Endothelial cell of umbilical vein (primary cell): ENCODE data around the gene HBQ1. TPM values are rescaled to one million over a fixed set of nuclear protein-coding genes. Genes with fewer than 3 reads are reported as not detected.

Experiments
- BruUV-seq: library from RNA; stranded (reverse); fragments of 400-500 nt; replicated peaks from 2 replicates; lab custom pipeline; 2021; lab: Mats Ljungman, UMichigan
- CTCF ChIA-PET: fragments of 300-600, 350-600 bp; sonication (Branson Sonifier 250); formaldehyde crosslinking; loops from one replicate; lab custom pipeline; 2021; ENCODE audit warnings: antibody characterized with exemption, inconsistent platforms; lab: Charles Lee
- POLR2A ChIA-PET: fragments of 300-600, 350-600 bp; sonication (Branson Sonifier 250); formaldehyde crosslinking; loops from one replicate; lab custom pipeline; 2021; ENCODE audit warnings: antibody characterized with exemption, inconsistent platforms; lab: Charles Lee
- DNase-seq: peaks from one replicate; pipeline ENCODE4 v3.0.0-alpha.2; 2011; ENCODE audit warnings: low read depth, low spot score
- FAIRE-seq: peaks from 2 replicates; lab custom pipeline; 2011; peaks lifted over from hg19 to GRCh38; lab: Jason Lieb, UNC
- H2AFZ ChIP-seq: 2 replicates; pipeline ENCODE4 v1.6.0; 2012; ENCODE audit warnings: low read depth, low read length, control low read depth, inconsistent platforms
- H3K27ac ChIP-seq: 2 replicates; pipeline ENCODE4 v1.5.1; 2011; ENCODE audit warnings: low read depth, mild to moderate bottlenecking, control low read depth, low read length, moderate library complexity; ENCODE audit not compliant: insufficient read depth
- H3K27me3 ChIP-seq, 2 experiments: 2 replicates each; pipeline versions ENCODE4 v1.6.0 to v1.6.1; 2011; ENCODE audit warnings: low read length in 2 of 2, mixed read lengths in 1 of 2; ENCODE audit not compliant: control insufficient read depth in 2 of 2, insufficient read depth in 2 of 2
- H3K36me3 ChIP-seq, 2 experiments: 2 replicates in 1 of 2; 3 replicates in 1 of 2; pipeline ENCODE4 v1.5.1; 2011; ENCODE audit warnings: low read length in 2 of 2, mild to moderate bottlenecking in 1 of 2, moderate library complexity in 1 of 2; ENCODE audit not compliant: control insufficient read depth in 2 of 2, insufficient read depth in 2 of 2; ENCODE audit errors: extremely low read depth in 1 of 2
- H3K4me1 ChIP-seq: 3 replicates; pipeline ENCODE4 v1.5.1; 2011; ENCODE audit warnings: mild to moderate bottlenecking, low read length; ENCODE audit not compliant: control insufficient read depth, insufficient read depth; ENCODE audit errors: extremely low read depth
- H3K4me2 ChIP-seq: 2 replicates; pipeline ENCODE4 v1.6.1; 2011; ENCODE audit warnings: low read length, control low read depth, mixed read lengths; ENCODE audit not compliant: insufficient read depth
- H3K4me3 ChIP-seq, 3 experiments: fragments of 200-600 bp in 1 of 3; sonication (generic), shearing (Covaris generic) in 1 of 3; replicated peaks in 1 of 3; 2 replicates each; pipeline ENCODE4 v1.5.1; 2011 to 2016; ENCODE audit warnings: control low read depth in 3 of 3, low read length in 3 of 3, mild to moderate bottlenecking in 2 of 3, inconsistent platforms in 1 of 3, low read depth in 1 of 3, moderate library complexity in 1 of 3; ENCODE audit not compliant: insufficient read depth in 1 of 3
- H3K79me2 ChIP-seq: 2 replicates; pipeline ENCODE4 v1.6.0; 2012; ENCODE audit warnings: low read length, inconsistent platforms; ENCODE audit not compliant: control insufficient read depth, insufficient read depth
- H3K9ac ChIP-seq: replicated peaks from 2 replicates; pipeline ENCODE3; 2011; ENCODE audit warnings: low read length, control low read depth; ENCODE audit not compliant: insufficient read depth; ENCODE audit errors: extremely low read depth
- H3K9me1 ChIP-seq: replicated peaks from 3 replicates; pipeline ENCODE4 v1.6.0; 2011; ENCODE audit warnings: mild to moderate bottlenecking, low read length; ENCODE audit not compliant: control insufficient read depth, insufficient read depth; ENCODE audit errors: extremely low read depth
- H3K9me3 ChIP-seq: replicated peaks from 2 replicates; pipeline ENCODE4 v1.5.1; 2012; ENCODE audit warnings: low read length, inconsistent platforms; ENCODE audit not compliant: control insufficient read depth, insufficient read depth
- H4K20me1 ChIP-seq: replicated peaks from 2 replicates; pipeline ENCODE3; 2011; ENCODE audit warnings: mild to moderate bottlenecking, low read length; ENCODE audit not compliant: control insufficient read depth, insufficient read depth; ENCODE audit errors: extremely low read depth
- CTCF ChIP-seq, 2 donors: IDR thresholded peaks; 1 replicate in 1 of 2; 2 replicates in 1 of 2; pipeline ENCODE4 v1.5.1; 2011; ENCODE audit warnings: low read length in 2 of 2, mild to moderate bottlenecking in 2 of 2, moderate library complexity in 2 of 2, control low read depth in 1 of 2, inconsistent platforms in 1 of 2, low read depth in 1 of 2; ENCODE audit not compliant: insufficient read depth in 1 of 2; ENCODE audit errors: extremely low read depth in 1 of 2
- EZH2 ChIP-seq: IDR thresholded peaks from 2 replicates; pipeline ENCODE4 v1.6.1; 2012; ENCODE audit warnings: borderline replicate concordance, low read depth, mild to moderate bottlenecking, moderate library complexity, low read length, inconsistent platforms; ENCODE audit not compliant: severe bottlenecking
- FOS ChIP-seq: IDR thresholded peaks from 2 replicates; pipeline ENCODE4 v1.6.1; 2011; ENCODE audit warnings: mild to moderate bottlenecking, low read length, moderate library complexity, borderline replicate concordance; ENCODE audit not compliant: insufficient read depth
- GATA2 ChIP-seq: IDR thresholded peaks from 2 replicates; pipeline ENCODE4 v1.7.0; 2011; ENCODE audit warnings: low read depth, mild to moderate bottlenecking, moderate library complexity, mixed read lengths, low read length; ENCODE audit not compliant: insufficient read length, insufficient read depth
- JUN ChIP-seq: IDR thresholded peaks from 2 replicates; pipeline ENCODE4 v1.6.1; 2011; ENCODE audit warnings: borderline replicate concordance, low read depth; ENCODE audit not compliant: insufficient read length, insufficient read depth
- MAX ChIP-seq: IDR thresholded peaks from 2 replicates; pipeline ENCODE4 v1.6.1; 2011; ENCODE audit not compliant: insufficient read depth, insufficient read length
- MYC ChIP-seq: IDR thresholded peaks from one replicate; pipeline ENCODE4 v1.6.1; 2011; ENCODE audit warnings: mild to moderate bottlenecking, low read depth, low read length
- POLR2A ChIP-seq: IDR thresholded peaks from 2 replicates; pipeline ENCODE4 v1.6.1; 2012; ENCODE audit warnings: low read depth, mild to moderate bottlenecking, control low read depth, low read length
- POLR2AphosphoS5 ChIP-seq: IDR thresholded peaks from 2 replicates; pipeline ENCODE4 v1.6.1; 2012; ENCODE audit warnings: low read depth, mild to moderate bottlenecking, control low read depth, low read length, moderate library complexity; ENCODE audit not compliant: insufficient read depth
- dilution Hi-C: fragments of 300-500 bp; cut with MboI; formaldehyde crosslinking; loops from one replicate; pipeline ENCODE4 v1.15.0; 2019; ENCODE audit warnings: low sequenced_read_pairs; ENCODE audit not compliant: extremely low pct_ligation_motif_present
- intact Hi-C: fragments of 100-400 bp; cut with micrococcal nuclease; formaldehyde crosslinking; loops from one replicate; pipeline ENCODE4 v1.10.0; 2022
- polyA plus RNA-seq, 4 experiments: library from polyadenylated mRNA; depleted of rRNA in 3 of 4; stranded (reverse) in 3 of 4; unstranded in 1 of 4; fragments of >200 nt; gene quantifications; 2 replicates each; pipeline versions ENCODE4 v1.2.1 to v1.2.3, GENCODE V29; 2011 to 2012; ENCODE audit warnings: missing spikeins in 1 of 4
- total RNA-seq: library from RNA; stranded (reverse); gene quantifications from 2 replicates; pipeline ENCODE4 v1.2.3, GENCODE V29; 2021

The HBQ1 gene
- total and polyA plus RNA-seq, 2 donors (not counting 3 experiments of a cell fraction or from before 2014, with no cell fraction given), result 0.75 TPM; not detected in 1

- Histone ChIP-seq H3K27me3 (no peaks in the 10 kb centered on the region), H4K20me1 (no peaks in the 10 kb centered on the region), H3K4me1 (no peaks in the 10 kb centered on the region), H3K4me2 (no peak overlapping the region), H3K9me3 (no peaks in the 10 kb centered on the region), H3K4me3 (no peak overlapping the region), H3K9me1 (no peaks in the 10 kb centered on the region), H3K27ac (no peak overlapping the region), H2AFZ (no peak overlapping the region), H3K36me3 (peaks cover 23 to 59% of the 10 kb centered on the region in 2 experiments), H3K9ac (no peak overlapping the region), H3K79me2 (no peaks in the 10 kb centered on the region)
- intact Hi-C loops (no loop called here), dilution Hi-C loops (no loop called here)
- BruUV-seq, result no TSS peak
- TF ChIP-seq MYC (no peak), EZH2 (no peak), POLR2A (no peak), MAX (no peak), POLR2AphosphoS5 (no peak), JUN (no peak), FOS (no peak), GATA2 (no peak), CTCF (IDR thresholded peaks at IDR 0.05; ENCODE audit: extremely low read depth in 1 of 2, insufficient read depth in 1 of 2, low read depth in 1 of 2, low read length in 2 of 2) (no peak)
- DNase-seq (no peak), FAIRE-seq (no peak)
- CTCF ChIA-PET, result interaction anchor here (1.0 kb wide), 1 partner anchor 86 kb away, joined by 3 read pairs; no protein-coding TSS in a partner anchor
- POLR2A ChIA-PET, result no interaction called here
These were observed 13.2 kb downstream of the HBQ1 start for GRCh38 chr16:193441-193840.
